ENCODE measurements around the gene FAM210A. TPM values are rescaled to one million over a fixed set of nuclear protein-coding genes. Genes with fewer than 3 reads are reported as not detected.
A peak's percentile ranks its signal among the peaks of the same experiment; 100 is the strongest.

The FAM210A gene
- total RNA-seq, 1 donor from 2014 or later, result 14.8 TPM

DNA sequence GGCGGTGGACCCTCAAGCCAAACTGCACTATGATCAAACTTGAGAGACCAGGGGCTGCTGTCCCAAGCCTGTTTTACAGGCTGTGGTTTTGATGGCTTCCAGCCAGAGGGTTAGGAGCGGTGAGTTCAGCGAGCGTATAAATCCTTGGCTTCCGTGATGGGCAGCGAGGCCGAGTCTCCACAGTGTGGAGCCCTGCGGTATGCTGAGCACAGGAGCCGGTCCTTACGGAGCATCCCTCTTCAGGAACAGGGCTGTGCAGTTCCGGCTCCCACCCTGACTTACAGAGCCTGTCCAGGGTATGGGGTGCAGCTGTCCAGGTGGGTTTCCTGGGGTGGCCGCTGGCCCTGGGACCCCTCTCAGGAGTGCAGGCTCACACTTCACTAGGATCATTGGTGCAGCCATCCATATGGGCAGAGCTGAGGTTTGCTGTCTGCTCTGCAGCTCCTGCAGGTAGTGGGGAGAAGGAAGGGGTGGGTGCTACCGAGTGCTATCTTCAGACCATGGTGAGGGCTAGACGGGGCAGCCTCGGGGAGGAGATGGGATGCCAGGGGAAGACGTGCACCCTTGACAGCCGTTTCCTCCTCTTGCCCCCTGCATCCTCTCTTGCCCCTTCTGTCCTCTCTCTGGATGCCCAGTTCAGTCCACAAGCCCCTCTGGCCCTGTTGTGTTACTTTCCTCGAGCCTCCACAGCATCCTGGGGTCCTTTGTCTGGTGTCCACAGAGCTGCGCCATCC lies 104.3 kb downstream of the FAM210A start:
- peak; percentile 40 for DNase-seq (ENCODE audit: low spot score)

GRCh38 chr18:13621446-13621849 lies 104.9 kb downstream of the FAM210A start:
- DNase-seq (ENCODE audit: low spot score), result no peak

- DNase-seq (ENCODE audit: low spot score), result peak; percentile 37
Measured at GRCh38 chr18:13620818-13621445, 105.4 kb downstream of the FAM210A start.

DNA sequence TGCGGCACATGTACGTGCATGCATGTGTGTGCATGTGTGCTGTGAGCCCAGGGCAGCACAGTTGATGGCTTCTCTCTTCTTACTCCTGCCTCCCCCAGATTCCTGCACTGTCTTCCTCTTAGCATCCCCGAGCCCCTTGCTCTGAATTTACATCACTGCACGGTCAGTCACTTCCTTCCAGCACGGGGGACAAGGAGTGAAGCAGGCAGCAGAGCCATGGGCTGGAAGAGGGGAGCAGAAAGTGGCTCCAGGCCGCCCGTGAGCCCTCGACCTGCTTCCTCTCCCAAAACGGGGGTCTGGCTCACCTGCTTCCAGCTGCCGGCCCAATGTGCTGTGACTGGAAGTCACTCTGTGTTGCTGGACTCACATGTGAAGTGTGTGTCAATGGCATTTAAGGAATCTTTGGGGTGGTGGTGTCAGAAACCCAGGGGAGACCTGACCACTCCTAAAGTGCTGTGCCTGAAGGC lies 106.1 kb downstream of the FAM210A start:
- peak; percentile 38 for DNase-seq (ENCODE audit: low spot score)

DNA sequence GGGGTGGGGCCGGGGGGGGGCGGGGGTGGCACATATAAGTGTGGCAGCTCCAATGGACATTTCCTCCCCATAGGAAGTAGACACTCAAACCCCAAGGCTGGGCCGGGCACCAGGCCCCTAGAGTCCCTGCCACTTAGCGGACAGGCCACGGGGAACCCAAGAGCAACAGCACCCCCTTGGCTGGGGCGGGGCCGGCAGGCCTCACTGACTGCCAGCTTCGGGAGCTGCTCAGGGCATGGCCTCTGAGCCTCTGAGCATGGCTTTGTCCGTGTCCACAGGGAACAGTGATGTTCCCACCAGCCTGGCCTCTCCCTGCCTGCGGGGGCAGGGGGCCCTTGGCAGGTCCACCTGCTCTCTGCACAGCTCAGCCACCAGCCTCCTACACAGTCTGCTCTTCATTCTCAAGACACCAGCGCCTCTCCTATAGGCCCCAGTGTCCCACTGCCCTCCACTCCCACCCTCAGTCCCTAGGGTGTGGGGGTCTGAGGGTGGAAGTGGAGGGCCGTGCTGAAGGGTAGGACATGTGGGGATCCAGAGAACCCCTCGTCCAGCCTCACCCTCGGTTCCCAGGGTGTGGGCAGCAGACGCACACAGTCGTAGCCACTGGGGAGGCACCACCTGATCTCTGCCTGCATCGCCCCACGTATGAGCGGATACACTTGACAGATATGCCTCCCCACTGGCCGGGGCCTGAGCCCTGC lies 106.7 kb downstream of the FAM210A start:
- peak; percentile 39 for DNase-seq (ENCODE audit: low spot score)

DNA sequence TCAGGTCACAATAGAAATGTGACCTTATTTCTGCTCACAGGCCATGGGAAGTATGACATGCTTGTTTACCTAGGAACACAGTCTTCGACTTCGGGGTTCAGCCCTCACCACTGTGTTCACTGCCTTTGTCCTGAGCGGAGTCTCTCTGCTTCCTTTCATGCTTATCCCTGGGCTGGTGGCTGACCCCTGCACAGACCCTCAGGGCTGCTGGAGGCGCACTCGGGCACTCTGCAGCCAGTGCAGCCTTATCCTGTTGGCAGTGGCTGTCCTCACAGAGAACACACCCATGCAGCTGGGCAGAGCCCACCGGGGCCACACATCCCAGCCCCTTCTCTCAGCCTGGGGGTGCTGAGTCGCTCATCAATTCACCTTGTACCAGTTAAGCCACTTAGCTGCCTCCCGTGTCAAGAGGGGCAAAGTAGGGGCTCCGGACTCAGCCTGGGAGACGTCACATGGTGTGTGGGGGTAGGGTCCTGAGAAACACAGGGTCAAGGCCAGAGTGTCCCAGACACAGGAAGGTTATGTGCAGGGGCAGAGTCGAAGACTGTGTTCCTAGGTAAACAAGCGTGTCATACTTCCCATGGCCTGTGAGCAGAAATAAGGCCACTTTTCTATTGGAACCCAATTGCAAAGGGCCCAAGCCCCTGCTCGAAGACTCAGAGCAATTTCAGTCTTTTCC lies 107.5 kb downstream of the FAM210A start:
- peak; percentile 20 for DNase-seq (ENCODE audit: low spot score)

GRCh38 chr18:13617826-13618515 lies 108.4 kb downstream of the FAM210A start:
- DNase-seq (ENCODE audit: low spot score), result no peak

DNA sequence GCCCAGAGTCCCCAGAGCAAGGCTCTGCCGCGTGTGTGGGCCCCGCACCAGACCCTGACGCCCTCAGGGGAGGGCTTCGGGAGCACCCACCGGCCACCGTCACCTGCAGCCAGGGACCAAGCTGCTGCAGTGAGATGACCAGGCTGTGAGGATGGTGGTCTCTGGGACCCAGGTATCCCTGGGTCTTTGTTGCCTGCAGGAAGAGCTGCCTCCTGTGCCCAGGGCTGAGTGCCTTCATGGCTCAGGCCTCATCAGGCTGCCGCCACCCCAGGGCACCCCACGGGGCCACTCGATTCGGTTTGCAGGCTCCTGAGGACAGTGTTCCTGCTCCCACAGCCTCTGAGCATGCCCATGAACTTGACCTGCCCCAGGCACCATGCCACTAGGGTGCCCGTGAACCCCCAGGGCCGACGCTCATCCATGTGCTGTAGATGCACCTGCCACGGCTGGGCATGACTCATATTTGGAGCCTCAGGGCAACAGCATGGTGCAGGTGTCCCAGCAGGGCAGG lies 109.8 kb downstream of the FAM210A start:
- peak; percentile 36 for DNase-seq (ENCODE audit: low spot score)

DNA sequence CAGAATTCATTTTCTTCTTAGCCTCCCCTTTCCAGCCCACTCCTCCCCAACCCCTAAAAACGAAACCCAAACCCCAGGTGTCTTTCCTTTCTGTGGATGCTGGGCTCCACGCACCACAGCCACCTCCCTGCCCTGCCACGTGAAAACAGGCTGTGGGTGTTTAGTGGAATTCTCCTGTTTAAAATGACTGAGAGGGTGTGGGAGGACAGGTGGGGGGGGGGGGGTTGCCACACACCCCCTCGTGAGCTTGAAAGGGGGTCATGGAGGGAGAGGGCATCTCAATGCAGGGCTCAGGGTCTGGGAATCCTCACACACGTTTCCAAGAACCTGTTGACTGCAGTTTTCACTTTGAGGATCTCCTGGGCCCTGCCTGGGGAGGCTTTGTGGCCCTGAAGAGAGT lies 110.3 kb downstream of the FAM210A start:
- peak; percentile 4 for DNase-seq (ENCODE audit: low spot score)

GRCh38 chr18:13615432-13615861 lies 110.9 kb downstream of the FAM210A start:
- DNase-seq (ENCODE audit: low spot score), result peak; percentile 29

- DNase-seq (ENCODE audit: low spot score), result peak; percentile 42
Measured at GRCh38 chr18:13614641-13615288, 111.6 kb downstream of the FAM210A start.

DNA sequence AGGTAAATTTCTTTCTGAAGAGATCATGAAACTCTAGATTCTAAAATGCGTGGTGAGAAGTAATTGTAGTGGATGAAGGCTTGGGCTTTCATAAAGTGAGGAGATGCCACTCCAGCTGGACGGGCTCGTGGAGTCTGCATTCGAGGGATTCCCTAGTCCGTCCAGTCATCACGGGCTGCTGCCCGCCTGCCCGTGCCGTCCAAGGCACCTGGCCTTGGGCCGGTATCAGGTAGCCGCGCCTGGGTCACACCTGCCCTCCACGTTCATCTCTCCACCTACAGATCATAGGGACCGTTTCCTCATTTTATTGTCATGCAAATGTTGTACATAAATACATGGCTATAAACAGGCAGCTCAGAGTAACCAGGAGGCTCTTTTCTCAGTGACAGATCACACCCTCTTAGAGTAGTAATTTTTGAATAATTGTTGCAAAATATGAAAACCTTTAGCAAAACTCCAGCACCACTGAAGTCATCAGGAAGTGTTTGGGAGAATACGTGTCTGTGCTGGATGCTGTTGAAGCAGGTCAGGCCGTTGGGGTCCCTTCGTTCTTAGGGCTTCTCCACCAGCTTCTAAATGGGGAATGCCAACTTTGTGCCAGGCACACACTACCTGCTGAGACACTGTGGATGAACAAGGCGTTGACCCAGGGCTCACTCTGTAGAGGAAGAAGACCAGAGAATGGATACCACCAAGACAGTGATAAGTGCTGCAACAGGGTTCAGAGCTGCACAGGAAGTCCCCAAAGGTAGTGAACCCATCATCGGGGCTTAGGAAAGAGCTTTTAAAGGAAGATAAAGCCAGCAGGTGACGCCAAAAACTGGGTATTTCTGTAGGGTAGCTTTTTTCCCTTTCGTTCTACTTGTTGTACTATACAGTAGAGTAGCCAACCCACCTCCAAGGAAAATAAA lies 112.5 kb downstream of the FAM210A start:
- peak; percentile 37 for DNase-seq (ENCODE audit: low spot score)

Other genes with a start within 250 kb of the FAM210A start
- 41.2 TPM for gene RNMT, start 115 bp upstream of the FAM210A start, total RNA-seq
- gene MC5R, start 97.6 kb upstream of the FAM210A start, total RNA-seq, result not detected
- gene MC2R, start 189.0 kb upstream of the FAM210A start, total RNA-seq, result 0.60 TPM